Endothelial cell of umbilical vein (primary cell): ENCODE results near the gene DGKI. TPM values are rescaled to one million over a fixed set of nuclear protein-coding genes. Genes with fewer than 3 reads are reported as not detected.

Source experiments
- BruUV-seq: library from RNA; stranded (reverse); fragments of 400-500 nt; replicated peaks from 2 replicates; lab custom pipeline; 2021; lab: Mats Ljungman, UMichigan
- CTCF ChIA-PET: fragments of 300-600, 350-600 bp; sonication (Branson Sonifier 250); formaldehyde crosslinking; loops from one replicate; lab custom pipeline; 2021; ENCODE audit warnings: antibody characterized with exemption, inconsistent platforms; lab: Charles Lee
- POLR2A ChIA-PET: fragments of 300-600, 350-600 bp; sonication (Branson Sonifier 250); formaldehyde crosslinking; loops from one replicate; lab custom pipeline; 2021; ENCODE audit warnings: antibody characterized with exemption, inconsistent platforms; lab: Charles Lee
- DNase-seq: peaks from one replicate; pipeline ENCODE4 v3.0.0-alpha.2; 2011; ENCODE audit warnings: low read depth, low spot score
- FAIRE-seq: peaks from 2 replicates; lab custom pipeline; 2011; peaks lifted over from hg19 to GRCh38; lab: Jason Lieb, UNC
- H2AFZ ChIP-seq: 2 replicates; pipeline ENCODE4 v1.6.0; 2012; ENCODE audit warnings: low read depth, low read length, control low read depth, inconsistent platforms
- H3K27ac ChIP-seq: 2 replicates; pipeline ENCODE4 v1.5.1; 2011; ENCODE audit warnings: low read depth, mild to moderate bottlenecking, control low read depth, low read length, moderate library complexity; ENCODE audit not compliant: insufficient read depth
- H3K27me3 ChIP-seq, 2 experiments: 2 replicates each; pipeline versions ENCODE4 v1.6.0 to v1.6.1; 2011; ENCODE audit warnings: low read length in 2 of 2, mixed read lengths in 1 of 2; ENCODE audit not compliant: control insufficient read depth in 2 of 2, insufficient read depth in 2 of 2
- H3K36me3 ChIP-seq, 2 experiments: 2 replicates in 1 of 2; 3 replicates in 1 of 2; pipeline ENCODE4 v1.5.1; 2011; ENCODE audit warnings: low read length in 2 of 2, mild to moderate bottlenecking in 1 of 2, moderate library complexity in 1 of 2; ENCODE audit not compliant: control insufficient read depth in 2 of 2, insufficient read depth in 2 of 2; ENCODE audit errors: extremely low read depth in 1 of 2
- H3K4me1 ChIP-seq: 3 replicates; pipeline ENCODE4 v1.5.1; 2011; ENCODE audit warnings: mild to moderate bottlenecking, low read length; ENCODE audit not compliant: control insufficient read depth, insufficient read depth; ENCODE audit errors: extremely low read depth
- H3K4me2 ChIP-seq: 2 replicates; pipeline ENCODE4 v1.6.1; 2011; ENCODE audit warnings: low read length, control low read depth, mixed read lengths; ENCODE audit not compliant: insufficient read depth
- H3K4me3 ChIP-seq, 3 experiments: fragments of 200-600 bp in 1 of 3; sonication (generic), shearing (Covaris generic) in 1 of 3; replicated peaks in 1 of 3; 2 replicates each; pipeline ENCODE4 v1.5.1; 2011 to 2016; ENCODE audit warnings: control low read depth in 3 of 3, low read length in 3 of 3, mild to moderate bottlenecking in 2 of 3, inconsistent platforms in 1 of 3, low read depth in 1 of 3, moderate library complexity in 1 of 3; ENCODE audit not compliant: insufficient read depth in 1 of 3
- H3K79me2 ChIP-seq: 2 replicates; pipeline ENCODE4 v1.6.0; 2012; ENCODE audit warnings: low read length, inconsistent platforms; ENCODE audit not compliant: control insufficient read depth, insufficient read depth
- H3K9ac ChIP-seq: replicated peaks from 2 replicates; pipeline ENCODE3; 2011; ENCODE audit warnings: low read length, control low read depth; ENCODE audit not compliant: insufficient read depth; ENCODE audit errors: extremely low read depth
- H3K9me1 ChIP-seq: replicated peaks from 3 replicates; pipeline ENCODE4 v1.6.0; 2011; ENCODE audit warnings: mild to moderate bottlenecking, low read length; ENCODE audit not compliant: control insufficient read depth, insufficient read depth; ENCODE audit errors: extremely low read depth
- H3K9me3 ChIP-seq: replicated peaks from 2 replicates; pipeline ENCODE4 v1.5.1; 2012; ENCODE audit warnings: low read length, inconsistent platforms; ENCODE audit not compliant: control insufficient read depth, insufficient read depth
- H4K20me1 ChIP-seq: replicated peaks from 2 replicates; pipeline ENCODE3; 2011; ENCODE audit warnings: mild to moderate bottlenecking, low read length; ENCODE audit not compliant: control insufficient read depth, insufficient read depth; ENCODE audit errors: extremely low read depth
- EZH2 ChIP-seq: IDR thresholded peaks from 2 replicates; pipeline ENCODE4 v1.6.1; 2012; ENCODE audit warnings: borderline replicate concordance, low read depth, mild to moderate bottlenecking, moderate library complexity, low read length, inconsistent platforms; ENCODE audit not compliant: severe bottlenecking
- FOS ChIP-seq: IDR thresholded peaks from 2 replicates; pipeline ENCODE4 v1.6.1; 2011; ENCODE audit warnings: mild to moderate bottlenecking, low read length, moderate library complexity, borderline replicate concordance; ENCODE audit not compliant: insufficient read depth
- JUN ChIP-seq: IDR thresholded peaks from 2 replicates; pipeline ENCODE4 v1.6.1; 2011; ENCODE audit warnings: borderline replicate concordance, low read depth; ENCODE audit not compliant: insufficient read length, insufficient read depth
- MYC ChIP-seq: IDR thresholded peaks from one replicate; pipeline ENCODE4 v1.6.1; 2011; ENCODE audit warnings: mild to moderate bottlenecking, low read depth, low read length
- POLR2A ChIP-seq: IDR thresholded peaks from 2 replicates; pipeline ENCODE4 v1.6.1; 2012; ENCODE audit warnings: low read depth, mild to moderate bottlenecking, control low read depth, low read length
- dilution Hi-C: fragments of 300-500 bp; cut with MboI; formaldehyde crosslinking; loops from one replicate; pipeline ENCODE4 v1.15.0; 2019; ENCODE audit warnings: low sequenced_read_pairs; ENCODE audit not compliant: extremely low pct_ligation_motif_present
- intact Hi-C: fragments of 100-400 bp; cut with micrococcal nuclease; formaldehyde crosslinking; loops from one replicate; pipeline ENCODE4 v1.10.0; 2022
- polyA plus RNA-seq, 4 experiments: library from polyadenylated mRNA; depleted of rRNA in 3 of 4; stranded (reverse) in 3 of 4; unstranded in 1 of 4; fragments of >200 nt; gene quantifications; 2 replicates each; pipeline versions ENCODE4 v1.2.1 to v1.2.3, GENCODE V29; 2011 to 2012; ENCODE audit warnings: missing spikeins in 1 of 4
- total RNA-seq: library from RNA; stranded (reverse); gene quantifications from 2 replicates; pipeline ENCODE4 v1.2.3, GENCODE V29; 2021
- TF ChIP-seq, protein P1 (sequence below), 2 donors: IDR thresholded peaks; 1 replicate in 1 of 2; 2 replicates in 1 of 2; pipeline ENCODE4 v1.5.1; 2011; ENCODE audit warnings: low read length in 2 of 2, mild to moderate bottlenecking in 2 of 2, moderate library complexity in 2 of 2, control low read depth in 1 of 2, inconsistent platforms in 1 of 2, low read depth in 1 of 2; ENCODE audit not compliant: insufficient read depth in 1 of 2; ENCODE audit errors: extremely low read depth in 1 of 2
- TF ChIP-seq, protein P2 (sequence below): IDR thresholded peaks from 2 replicates; pipeline ENCODE4 v1.6.1; 2011; ENCODE audit not compliant: insufficient read depth, insufficient read length

DGKI gene
- total and polyA plus RNA-seq, 2 donors (not counting 3 experiments of a cell fraction or from before 2014, with no cell fraction given), result 0.11 to 0.51 TPM

DNA sequence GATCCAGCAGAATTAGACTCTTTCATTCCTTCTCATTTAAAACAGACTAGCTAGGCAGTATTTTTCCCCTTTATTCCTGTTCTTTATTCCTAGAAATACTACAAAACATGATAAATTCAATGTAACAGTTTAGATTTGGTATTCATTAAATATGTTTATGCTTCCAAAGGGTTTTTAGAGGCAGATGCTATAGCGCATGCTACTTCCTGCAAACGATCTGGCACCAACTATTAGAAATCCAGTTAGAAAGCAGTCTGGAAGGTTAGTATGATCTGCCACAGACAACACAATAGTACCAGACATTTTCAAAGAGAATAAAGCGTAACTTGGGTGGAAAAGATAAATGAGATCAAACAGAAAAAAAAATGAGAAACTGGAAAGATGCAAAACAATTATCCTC lies 439.7 kb downstream of the DGKI start:
- TF ChIP-seq, protein P1, sequence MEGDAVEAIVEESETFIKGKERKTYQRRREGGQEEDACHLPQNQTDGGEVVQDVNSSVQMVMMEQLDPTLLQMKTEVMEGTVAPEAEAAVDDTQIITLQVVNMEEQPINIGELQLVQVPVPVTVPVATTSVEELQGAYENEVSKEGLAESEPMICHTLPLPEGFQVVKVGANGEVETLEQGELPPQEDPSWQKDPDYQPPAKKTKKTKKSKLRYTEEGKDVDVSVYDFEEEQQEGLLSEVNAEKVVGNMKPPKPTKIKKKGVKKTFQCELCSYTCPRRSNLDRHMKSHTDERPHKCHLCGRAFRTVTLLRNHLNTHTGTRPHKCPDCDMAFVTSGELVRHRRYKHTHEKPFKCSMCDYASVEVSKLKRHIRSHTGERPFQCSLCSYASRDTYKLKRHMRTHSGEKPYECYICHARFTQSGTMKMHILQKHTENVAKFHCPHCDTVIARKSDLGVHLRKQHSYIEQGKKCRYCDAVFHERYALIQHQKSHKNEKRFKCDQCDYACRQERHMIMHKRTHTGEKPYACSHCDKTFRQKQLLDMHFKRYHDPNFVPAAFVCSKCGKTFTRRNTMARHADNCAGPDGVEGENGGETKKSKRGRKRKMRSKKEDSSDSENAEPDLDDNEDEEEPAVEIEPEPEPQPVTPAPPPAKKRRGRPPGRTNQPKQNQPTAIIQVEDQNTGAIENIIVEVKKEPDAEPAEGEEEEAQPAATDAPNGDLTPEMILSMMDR (IDR thresholded peaks at IDR 0.05; ENCODE audit: extremely low read depth in 1 of 2, insufficient read depth in 1 of 2, low read depth in 1 of 2, low read length in 2 of 2), result no peak
- no TSS peak for BruUV-seq
- Histone ChIP-seq H3K27me3 (no peaks in the 10 kb centered on the region), H3K4me3 (no peak overlapping the region), H3K4me2 (no peak overlapping the region), H4K20me1 (no peaks in the 10 kb centered on the region), H3K79me2 (no peaks in the 10 kb centered on the region), H3K9me3 (no peaks in the 10 kb centered on the region), H3K27ac (no peak overlapping the region), H3K36me3 (no peaks in the 10 kb centered on the region), H3K9ac (no peak overlapping the region), H3K4me1 (no peaks in the 10 kb centered on the region), H3K9me1 (no peaks in the 10 kb centered on the region), H2AFZ (no peak overlapping the region)
- intact Hi-C loops (no loop called here), dilution Hi-C loops (no loop called here)
- DNase-seq, result no peak
- ChIA-PET POLR2A (no interaction called here), CTCF (no interaction called here)
- FAIRE-seq, result no peak

DNA sequence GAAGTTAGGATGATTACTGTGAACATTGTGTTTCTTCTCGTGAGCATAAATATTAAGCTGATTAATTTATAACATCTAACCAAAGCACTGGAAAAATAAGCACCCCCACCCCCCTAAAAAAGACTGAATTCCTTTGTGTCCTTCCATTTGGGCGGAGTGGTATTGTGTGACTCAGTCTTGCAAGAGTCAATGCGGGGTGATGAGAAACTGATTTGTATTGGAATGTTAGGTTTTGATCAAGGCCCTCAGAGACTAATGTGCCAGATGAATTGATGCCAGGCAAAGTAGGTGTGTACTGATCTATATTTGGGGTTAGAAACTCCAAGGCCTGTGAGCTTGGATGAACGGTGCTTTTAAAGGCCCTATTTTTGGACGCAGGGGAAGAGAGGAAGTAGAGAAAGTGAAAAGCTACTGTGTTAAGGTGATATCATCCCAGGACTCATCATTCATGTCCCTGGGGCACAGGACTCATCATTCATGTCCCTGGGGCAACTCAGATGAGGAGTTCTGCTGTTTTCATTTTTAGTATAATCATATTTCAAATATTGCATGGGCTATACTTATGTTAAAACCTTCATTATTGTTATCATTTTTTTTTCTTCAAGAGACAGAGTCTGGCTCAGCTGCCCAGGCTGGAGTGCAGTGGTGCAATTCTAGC lies 442.0 kb downstream of the DGKI start:
- Histone ChIP-seq H3K9me3 (no peaks in the 10 kb centered on the region), H3K9me1 (no peaks in the 10 kb centered on the region), H3K27ac (no peak overlapping the region), H3K79me2 (no peaks in the 10 kb centered on the region), H4K20me1 (no peaks in the 10 kb centered on the region), H3K9ac (no peak overlapping the region), H3K36me3 (no peaks in the 10 kb centered on the region), H3K4me2 (no peak overlapping the region), H3K4me3 (no peak overlapping the region), H3K4me1 (no peaks in the 10 kb centered on the region), H3K27me3 (no peaks in the 10 kb centered on the region), H2AFZ (no peak overlapping the region)
- POLR2A ChIA-PET, result no interaction called here
- no peak for DNase-seq
- CTCF ChIA-PET, result interaction anchor here (2.6 kb wide), 1 partner anchor 187 kb away, joined by 6 read pairs; no protein-coding TSS in a partner anchor
- intact Hi-C loops, result no loop called here
- no peak for FAIRE-seq
- no peak for TF ChIP-seq FOS
- TF ChIP-seq, protein P1 (IDR thresholded peaks at IDR 0.05; ENCODE audit: extremely low read depth in 1 of 2, insufficient read depth in 1 of 2, low read depth in 1 of 2, low read length in 2 of 2), result no peak
- TF ChIP-seq, protein P2, sequence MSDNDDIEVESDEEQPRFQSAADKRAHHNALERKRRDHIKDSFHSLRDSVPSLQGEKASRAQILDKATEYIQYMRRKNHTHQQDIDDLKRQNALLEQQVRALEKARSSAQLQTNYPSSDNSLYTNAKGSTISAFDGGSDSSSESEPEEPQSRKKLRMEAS, result no peak
- no peak for TF ChIP-seq EZH2
- TF ChIP-seq MYC, result no peak
- no peak for TF ChIP-seq JUN
- no peak for TF ChIP-seq POLR2A
- dilution Hi-C loops, result no loop called here
- BruUV-seq, result no TSS peak
